ENCODE results near the gene EPHB4. TPM values are rescaled to one million over a fixed set of nuclear protein-coding genes. Genes with fewer than 3 reads are reported as not detected.
"Not testable (repeated sequence)": the region's sequence is repeated elsewhere in the genome, so short reads cannot be mapped to it uniquely, and the experiment has no call there.

Gene EPHB4
- 165 TPM for total RNA-seq

GRCh38 chr7:100827330-100828226, at the start of gene EPHB4:
Gene EPHB4, minus strand, starts transcription at chr7:100827523. Its CDS starts 493 bp downstream, at chr7:100827030.
- peak; percentile 87 for DNase-seq (ENCODE audit: low spot score)

- DNase-seq (ENCODE audit: low spot score), result no peak
Observed at GRCh38 chr7:100875356-100875751, 48.0 kb upstream of the EPHB4 start.

DNA sequence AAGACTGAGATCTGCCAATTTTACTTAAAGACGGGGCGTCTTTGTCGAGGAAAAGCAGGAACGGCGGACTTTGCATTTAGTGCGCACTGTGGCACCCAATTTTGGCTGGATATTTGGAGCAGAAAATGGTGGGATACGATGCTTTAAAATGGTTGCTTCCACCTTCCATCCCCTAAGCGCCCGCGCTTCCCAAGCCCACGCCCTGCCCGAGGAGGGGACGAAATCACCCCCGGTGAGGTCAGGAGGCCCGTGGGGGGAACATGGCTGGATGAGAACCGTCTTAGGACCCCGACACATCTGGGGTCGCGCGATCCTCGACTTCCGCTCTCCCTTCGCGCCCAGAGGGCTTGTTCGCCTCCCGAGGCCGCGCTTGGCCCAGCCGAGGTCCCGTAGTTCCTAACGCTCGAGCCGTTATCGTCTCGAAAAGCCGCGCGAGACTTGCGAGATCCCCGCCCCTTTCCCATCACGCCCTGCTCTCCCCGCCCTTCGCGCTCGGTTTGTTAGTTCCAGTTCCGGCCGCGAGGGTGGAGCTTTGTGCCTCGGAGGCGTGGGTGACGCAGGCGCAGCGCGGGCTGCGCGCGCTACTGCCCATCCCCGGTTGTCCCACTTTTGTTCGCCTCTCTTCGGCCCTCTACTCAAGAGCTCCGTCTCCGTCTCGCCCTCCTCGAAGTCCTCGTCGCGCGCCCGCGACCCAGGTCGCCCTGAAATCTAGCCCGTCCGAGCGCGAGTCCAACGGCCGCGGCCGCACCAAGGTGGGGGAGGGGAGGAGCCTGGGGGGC, 47.4 kb upstream of the EPHB4 start, which contains the start of gene SRRT:
Gene SRRT (plus strand): TSS at position 527 of the 779 bp plus-strand sequence. CDS start 488 bp downstream, outside the sequence.
- peak; percentile 99 for DNase-seq (ENCODE audit: low spot score)

DNA sequence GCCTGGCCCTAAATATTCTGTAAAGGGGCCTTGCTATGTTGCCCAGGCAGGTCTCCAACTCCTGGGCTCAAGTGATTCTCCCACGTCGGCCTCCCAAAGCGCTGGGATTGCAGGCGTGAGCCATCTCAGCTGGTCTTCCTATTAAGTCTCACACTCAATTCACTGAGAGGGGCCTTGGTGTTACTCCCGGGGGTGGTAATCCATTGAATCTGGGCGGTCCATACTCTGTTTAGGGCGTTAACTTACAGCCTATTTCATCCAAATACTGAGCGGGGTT, 46.9 kb upstream of the EPHB4 start:
- no peak for DNase-seq (ENCODE audit: low spot score)

DNA sequence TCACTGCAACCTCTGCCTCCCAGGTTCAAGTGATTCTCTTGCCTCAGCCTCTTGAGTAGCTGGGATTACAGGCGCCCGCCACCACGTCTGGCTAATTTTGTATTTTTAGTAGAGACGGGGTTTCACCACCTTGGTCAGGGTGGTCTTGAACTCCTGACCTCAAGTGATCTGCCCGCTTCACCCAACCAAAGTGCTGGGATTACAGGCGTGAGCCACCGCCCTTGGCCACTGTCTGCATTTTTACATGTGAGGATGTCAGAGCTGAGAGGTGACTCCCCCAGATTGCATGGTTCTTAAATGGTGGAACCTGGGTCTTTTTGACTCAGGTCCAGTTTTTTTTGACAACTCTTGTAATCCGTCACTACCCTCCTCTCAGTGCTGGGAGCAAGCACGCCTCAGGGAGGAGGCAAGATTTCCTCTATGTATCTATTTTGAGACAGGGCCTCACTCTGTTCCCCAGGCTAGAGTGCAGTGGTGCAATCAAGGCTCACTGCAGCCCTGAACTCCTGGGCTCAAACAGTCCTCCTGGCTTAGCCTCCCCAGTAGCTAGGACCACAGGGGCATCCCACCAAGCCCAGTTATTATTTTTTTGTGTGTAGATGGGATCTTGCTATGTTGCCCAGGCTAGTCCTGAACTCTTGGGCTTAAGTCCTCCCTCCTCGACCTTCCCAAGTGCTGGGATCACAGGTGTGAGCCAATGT, 46.4 kb upstream of the EPHB4 start:
- no peak for DNase-seq (ENCODE audit: low spot score)

DNA sequence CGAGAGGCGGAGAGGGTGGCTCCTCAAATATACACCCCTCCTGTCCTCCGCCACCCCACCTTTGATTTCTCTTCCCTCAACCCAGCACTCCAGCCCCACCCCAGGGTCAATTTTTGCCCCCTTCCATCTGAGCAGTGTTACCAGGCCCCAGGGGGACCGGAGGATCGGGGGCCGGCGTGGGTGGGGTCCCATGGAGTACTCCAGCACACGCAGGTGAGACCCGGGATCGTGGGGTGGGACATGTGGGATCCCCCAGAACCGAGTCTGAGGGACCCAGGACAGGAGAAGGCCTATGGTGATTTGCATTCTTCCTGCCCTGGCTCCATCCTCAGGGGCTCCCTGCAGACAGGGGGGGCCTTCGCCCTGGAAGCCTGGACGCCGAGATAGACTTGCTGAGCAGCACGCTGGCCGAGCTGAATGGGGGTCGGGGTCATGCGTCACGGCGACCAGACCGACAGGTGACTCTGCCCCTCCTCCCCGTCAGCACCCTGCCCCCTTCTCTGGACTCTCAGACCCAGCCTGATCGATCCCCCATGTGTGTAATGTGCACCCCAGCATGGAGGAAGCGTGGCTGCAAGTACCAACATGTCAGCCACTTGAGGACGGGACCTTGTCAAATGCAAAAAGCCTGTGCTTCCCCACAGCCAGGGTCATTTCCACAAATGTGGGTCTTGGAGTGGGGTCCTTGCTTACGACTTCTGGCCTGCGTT, 40.6 kb upstream of the EPHB4 start:
- DNase-seq (ENCODE audit: low spot score), result peak; percentile 61

GRCh38 chr7:100867040-100867775, 39.9 kb upstream of the EPHB4 start, which contains the start of gene TRIP6:
Gene TRIP6, plus strand, starts transcription at chr7:100867387. Its CDS starts 111 bp downstream, at chr7:100867498.
- peak; percentile 87 for DNase-seq (ENCODE audit: low spot score)

- no peak for DNase-seq (ENCODE audit: low spot score)
Observed at GRCh38 chr7:100866729-100867039, 39.4 kb upstream of the EPHB4 start.

DNA sequence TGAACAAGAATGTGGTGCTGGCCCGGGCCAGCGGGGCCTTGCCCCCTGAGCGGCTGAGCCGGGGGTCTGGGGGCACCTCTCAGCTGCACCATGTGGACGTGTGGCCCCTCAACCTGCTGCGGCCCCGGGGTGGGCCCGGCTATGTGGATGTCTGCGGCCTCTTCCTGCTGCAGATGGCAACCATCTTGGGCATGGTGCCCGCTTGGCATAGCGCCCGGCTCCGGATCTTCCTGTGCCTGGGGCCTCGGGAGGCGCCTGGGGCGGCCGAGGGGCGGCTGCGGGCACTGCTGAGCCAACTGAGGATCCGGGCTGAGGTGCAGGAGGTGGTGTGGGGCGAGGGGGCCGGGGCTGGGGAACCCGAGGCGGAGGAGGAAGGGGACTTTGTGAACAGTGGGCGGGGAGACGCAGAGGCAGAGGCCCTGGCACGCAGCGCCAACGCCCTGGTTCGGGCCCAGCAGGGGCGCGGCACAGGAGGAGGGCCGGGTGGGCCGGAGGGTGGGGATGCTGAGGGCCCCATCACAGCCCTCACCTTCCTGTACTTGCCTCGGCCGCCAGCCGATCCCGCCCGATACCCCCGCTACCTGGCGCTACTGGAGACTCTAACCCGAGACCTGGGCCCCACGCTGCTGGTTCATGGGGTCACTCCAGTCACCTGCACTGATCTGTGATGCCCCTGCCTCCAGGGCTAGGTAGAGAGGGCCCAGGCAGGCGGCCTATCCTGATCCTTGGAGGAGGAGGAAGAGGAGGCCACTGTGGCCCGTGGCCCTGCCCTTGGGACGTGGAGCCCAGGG, 38.8 kb upstream of the EPHB4 start:
- DNase-seq (ENCODE audit: low spot score), result peak; percentile 92

DNA sequence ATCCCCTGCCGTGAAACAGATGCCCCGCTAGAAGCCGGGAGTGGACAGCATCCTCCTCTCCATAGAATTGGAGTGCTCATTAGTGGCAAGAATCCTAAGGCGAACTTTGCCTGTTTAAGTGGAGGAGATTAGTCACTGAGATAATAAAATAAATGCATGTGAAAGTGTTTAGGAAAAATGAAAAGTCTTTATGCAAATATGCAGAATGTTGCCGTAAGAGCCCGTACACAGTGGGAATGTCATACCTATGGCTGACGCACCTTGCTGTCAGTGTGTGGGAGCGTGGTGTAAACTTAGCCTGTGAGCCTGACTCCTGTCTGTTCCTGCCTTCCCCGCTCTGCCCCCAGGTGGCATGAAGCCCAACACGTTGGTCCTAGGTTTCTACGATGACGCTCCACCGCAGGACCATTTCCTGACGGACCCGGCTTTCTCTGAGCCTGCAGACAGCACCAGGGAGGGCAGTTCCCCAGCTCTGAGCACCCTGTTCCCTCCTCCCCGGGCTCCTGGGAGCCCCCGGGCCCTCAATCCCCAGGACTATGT, 38.1 kb upstream of the EPHB4 start:
- DNase-seq (ENCODE audit: low spot score), result no peak

- DNase-seq (ENCODE audit: low spot score), result no peak
Observed at GRCh38 chr7:100864263-100864845, 37.0 kb upstream of the EPHB4 start.

DNA sequence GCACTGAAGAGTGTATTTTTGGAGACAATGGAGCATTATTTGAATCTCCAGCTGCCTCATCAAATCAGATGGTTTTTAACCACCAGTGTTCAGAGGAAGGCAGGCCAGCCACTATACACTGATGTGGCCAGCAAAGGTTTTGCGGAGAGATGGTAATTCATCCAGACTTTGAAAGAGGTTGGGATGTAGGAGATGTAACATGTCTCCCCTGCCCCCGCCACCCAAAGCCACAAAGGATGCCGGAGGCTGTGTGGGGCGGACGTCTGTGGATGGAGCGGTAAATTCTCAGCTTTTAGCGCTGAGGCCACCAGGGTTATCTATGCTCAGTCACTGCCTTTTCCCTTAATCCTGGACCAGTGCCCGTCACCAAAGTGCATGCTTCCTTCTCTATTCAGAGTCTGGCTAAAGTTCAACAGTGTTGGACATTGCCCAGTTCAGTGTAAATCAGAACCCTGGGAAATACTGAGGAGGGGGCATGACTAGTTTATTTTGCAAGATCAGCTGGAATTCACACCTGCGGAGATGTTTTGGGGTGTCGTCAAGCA, 36.2 kb upstream of the EPHB4 start:
- peak; percentile 73 for DNase-seq (ENCODE audit: low spot score)

- DNase-seq (ENCODE audit: low spot score), result no peak
Observed at GRCh38 chr7:100861616-100861985, 34.3 kb upstream of the EPHB4 start.

- no peak for DNase-seq (ENCODE audit: low spot score)
Observed at GRCh38 chr7:100860702-100861615, 33.6 kb upstream of the EPHB4 start.

- DNase-seq (ENCODE audit: low spot score), result no peak
Observed at GRCh38 chr7:100859856-100860255, 32.5 kb upstream of the EPHB4 start.

- DNase-seq (ENCODE audit: low spot score), result no peak
Observed at GRCh38 chr7:100856871-100857282, 29.6 kb upstream of the EPHB4 start.

DNA sequence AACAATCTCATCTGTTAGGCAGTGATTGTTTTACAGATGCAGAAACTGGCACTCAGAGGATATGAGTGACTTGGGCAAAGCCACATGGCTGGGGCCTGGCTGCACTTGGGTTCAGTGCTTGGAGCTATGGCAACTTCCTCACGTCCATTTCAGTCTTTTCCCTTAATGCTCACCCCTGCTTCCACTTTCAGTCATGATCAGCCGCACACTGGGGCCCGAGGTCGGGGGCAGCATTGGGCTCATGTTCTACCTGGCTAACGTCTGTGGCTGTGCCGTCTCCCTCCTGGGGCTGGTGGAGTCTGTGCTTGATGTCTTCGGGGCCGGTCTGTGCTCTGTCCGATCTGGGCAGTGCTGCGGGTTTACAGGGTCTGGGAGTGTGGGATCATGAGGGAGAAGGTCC, 28.2 kb upstream of the EPHB4 start:
- DNase-seq (ENCODE audit: low spot score), result no peak

DNA sequence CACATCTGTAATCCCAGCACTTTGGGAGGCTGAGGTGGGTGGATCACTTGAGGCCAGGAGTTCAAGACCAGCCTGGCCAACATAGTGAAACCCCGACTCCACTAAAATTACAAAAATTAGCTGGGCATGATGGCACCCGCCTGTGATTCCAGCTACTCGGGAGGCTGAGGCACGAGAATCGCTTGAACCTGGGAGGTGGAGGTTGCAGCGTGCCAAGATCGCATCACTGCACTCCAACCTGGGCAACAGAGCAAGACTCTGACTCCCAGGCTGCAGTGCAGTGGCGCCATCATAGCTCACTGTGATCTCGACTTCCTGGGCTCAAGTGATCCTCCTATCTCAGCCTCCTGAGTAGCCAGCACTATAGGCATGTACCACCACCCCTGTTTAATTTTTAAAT, 27.6 kb upstream of the EPHB4 start:
- DNase-seq (ENCODE audit: low spot score), result not testable (repeated sequence)

All from mucosa of gallbladder (tissue), 1 donor.